HCT116 (cell line): ENCODE results near the gene NNT. TPM values are rescaled to one million over a fixed set of nuclear protein-coding genes. Genes with fewer than 3 reads are reported as not detected.

Experiments
- ATAC-seq: fragments of 200-7000 bp; cut with Tn5 transposase; 2 replicates; pipeline ENCODE4 v1.9.1; 2020; ENCODE audit warnings: mild to moderate bottlenecking, moderate library complexity
- Bru-seq: library from RNA; stranded (reverse); fragments of 400-500 nt; gene quantifications from one replicate; lab custom pipeline; 2021; lab: Mats Ljungman, UMichigan
- BruChase-seq, 2 experiments: library from RNA; stranded (reverse); fragments of 400-500 nt; gene quantifications; one replicate each; lab custom pipeline; 2021; lab: Mats Ljungman, UMichigan
- BruUV-seq: library from RNA; stranded (reverse); fragments of 400-500 nt; replicated peaks from 2 replicates; lab custom pipeline; 2021; lab: Mats Ljungman, UMichigan
- CTCF ChIA-PET: fragments of 300-600 bp; sonication (Branson Sonifier 250); formaldehyde crosslinking; loops from one replicate; lab custom pipeline; 2021; ENCODE audit warnings: antibody characterized with exemption; lab: Charles Lee
- POLR2A ChIA-PET: fragments of 300-600, 350-600 bp; sonication (Branson Sonifier 250); formaldehyde crosslinking; loops from one replicate; lab custom pipeline; 2021; ENCODE audit warnings: antibody characterized with exemption; lab: Charles Lee
- RAD21 ChIA-PET, 2 experiments: fragments of 300-600 bp; sonication (Branson Sonifier 250); formaldehyde crosslinking; loops; one replicate each; lab custom pipeline; 2023; ENCODE audit warnings: low total read pairs in 2 of 2; ENCODE audit not compliant: uncharacterized antibody in 2 of 2, unreplicated experiment in 2 of 2, low non-redundant PET in 1 of 2; lab: Charles Lee
- DNase-seq: peaks from one replicate; pipeline ENCODE4 v3.0.0-alpha.2; 2010; ENCODE audit warnings: low read depth, low spot score
- H2AFZ ChIP-seq: fragments of 200-600 bp; shearing (Covaris generic), sonication (generic); 2 replicates; pipeline ENCODE4 v1.6.1; 2017; ENCODE audit warnings: low read depth, mixed run types, mixed read lengths, antibody characterized with exemption, low read length; ENCODE audit not compliant: poor library complexity, severe bottlenecking
- H3K27ac ChIP-seq: 2 replicates; pipeline ENCODE4 v1.5.1; 2012; ENCODE audit warnings: low read depth, low read length
- H3K27me3 ChIP-seq: fragments of 200-600 bp; sonication (generic); 2 replicates; pipeline ENCODE4 v1.6.1; 2016; ENCODE audit warnings: mixed run types, low read length, mixed read lengths; ENCODE audit not compliant: insufficient read depth
- H3K36me3 ChIP-seq, 2 experiments: fragments of 200-500 bp in 1 of 2; fragments of 200-600 bp in 1 of 2; sonication (Bioruptor generic) in 1 of 2; sonication (generic) in 1 of 2; 2 replicates each; pipeline versions ENCODE4 v1.5.1 to v1.6.1; 2014 to 2016; ENCODE audit warnings: low read length in 2 of 2, inconsistent platforms in 1 of 2, mixed read lengths in 1 of 2, mixed run types in 1 of 2; ENCODE audit not compliant: insufficient read depth in 2 of 2, control insufficient read depth in 1 of 2
- H3K4me1 ChIP-seq, 2 experiments: fragments of 200-600 bp in 1 of 2; sonication (generic) in 1 of 2; 2 replicates each; pipeline versions ENCODE4 v1.5.1 to v1.6.1; 2012 to 2017; ENCODE audit warnings: low read length in 2 of 2, inconsistent platforms in 1 of 2, mild to moderate bottlenecking in 1 of 2, mixed read lengths in 1 of 2, mixed run types in 1 of 2, moderate library complexity in 1 of 2; ENCODE audit not compliant: insufficient read depth in 2 of 2, control insufficient read depth in 1 of 2
- H3K4me2 ChIP-seq: fragments of 200-600 bp; sonication (generic); 2 replicates; pipeline ENCODE4 v1.6.1; 2017; ENCODE audit warnings: mixed run types, low read length, mixed read lengths
- H3K4me3 ChIP-seq, 2 experiments: fragments of 200-600 bp in 1 of 2; sonication (generic) in 1 of 2; replicated peaks in 1 of 2; 2 replicates each; pipeline ENCODE4 v1.5.1; 2011 to 2016; ENCODE audit warnings: low read length in 2 of 2, control low read depth in 1 of 2, low read depth in 1 of 2, mild to moderate bottlenecking in 1 of 2, mixed read lengths in 1 of 2, mixed run types in 1 of 2
- H3K79me2 ChIP-seq: fragments of 200-600 bp; sonication (generic); 2 replicates; pipeline ENCODE4 v1.6.1; 2017; ENCODE audit warnings: mild to moderate bottlenecking, mixed run types, low read length, moderate library complexity, mixed read lengths; ENCODE audit not compliant: insufficient read depth
- H3K9ac ChIP-seq: fragments of 200-600 bp; sonication (generic); 2 replicates; pipeline ENCODE4 v1.6.1; 2016; ENCODE audit warnings: low read length, mixed read lengths
- H3K9me2 ChIP-seq: fragments of 200-600 bp; sonication (generic), shearing (Covaris generic); 2 replicates; pipeline ENCODE4 v1.6.1; 2017; ENCODE audit warnings: mixed run types, mild to moderate bottlenecking, moderate library complexity; ENCODE audit not compliant: insufficient read depth
- H3K9me3 ChIP-seq, 2 experiments: fragments of 200-500 bp in 1 of 2; fragments of 200-600 bp in 1 of 2; sonication (Bioruptor generic) in 1 of 2; sonication (generic) in 1 of 2; 2 replicates each; pipeline ENCODE4 v1.6.1; 2014 to 2017; ENCODE audit warnings: low read length in 2 of 2, mixed read lengths in 2 of 2, inconsistent platforms in 1 of 2, low read depth in 1 of 2, mild to moderate bottlenecking in 1 of 2, mixed run types in 1 of 2, moderate library complexity in 1 of 2; ENCODE audit not compliant: control insufficient read depth in 1 of 2, insufficient read depth in 1 of 2
- H4K20me1 ChIP-seq: fragments of 200-600 bp; sonication (generic), shearing (Covaris generic); 2 replicates; pipeline ENCODE4 v1.6.1; 2017; ENCODE audit warnings: mixed run types, mild to moderate bottlenecking, moderate library complexity; ENCODE audit not compliant: insufficient read depth
- CBX3 ChIP-seq: IDR thresholded peaks from 2 replicates; pipeline ENCODE4 v1.6.1; 2012; ENCODE audit warnings: low read depth
- ELF1 ChIP-seq: IDR thresholded peaks from 2 replicates; pipeline ENCODE4 v1.6.1; 2012; ENCODE audit warnings: low read depth, borderline replicate concordance
- EZH2phosphoT487 ChIP-seq: fragments of 200-600 bp; IDR thresholded peaks from 2 replicates; pipeline ENCODE4 v1.6.1; 2018; ENCODE audit warnings: antibody characterized with exemption, borderline replicate concordance
- POLR2AphosphoS5 ChIP-seq: IDR thresholded peaks from 2 replicates; pipeline ENCODE4 v1.6.1; 2011; ENCODE audit warnings: mild to moderate bottlenecking, low read depth, low read length, moderate library complexity
- SIN3A ChIP-seq: IDR thresholded peaks from 2 replicates; pipeline ENCODE4 v1.6.1; 2012; ENCODE audit warnings: low read depth
- SRF ChIP-seq: IDR thresholded peaks from 2 replicates; pipeline ENCODE4 v1.6.1; 2012; ENCODE audit warnings: low read depth
- YY1 ChIP-seq: IDR thresholded peaks from 2 replicates; pipeline ENCODE4 v1.6.1; 2011; ENCODE audit warnings: low read length, low read depth, moderate library complexity, mild to moderate bottlenecking; ENCODE audit not compliant: insufficient replicate concordance; ENCODE audit errors: extremely low read depth
- ZFX ChIP-seq: fragments of 450-650 bp; IDR thresholded peaks from 2 replicates; pipeline ENCODE4 v1.6.1; 2017
- intact Hi-C: fragments of 100-400 bp; cut with micrococcal nuclease; formaldehyde crosslinking; loops from 2 replicates; pipeline ENCODE4 v1.10.0; 2022
- long read RNA-seq: library from polyadenylated mRNA; unstranded; transcript quantifications from one replicate; pipeline ENCODE4 v2.0.0, GENCODE V29; 2021; ENCODE audit not compliant: unreplicated experiment
- polyA plus RNA-seq: library from polyadenylated mRNA; unstranded; fragments of >200 nt; gene quantifications from 2 replicates; pipeline ENCODE4 v1.2.1, GENCODE V29; 2012; ENCODE audit warnings: missing spikeins
- total RNA-seq: library from RNA; stranded (reverse); gene quantifications from one replicate; pipeline ENCODE4 v1.2.1, GENCODE V29; 2021; ENCODE audit not compliant: unreplicated experiment
- TF ChIP-seq, protein P1 (sequence below): IDR thresholded peaks from 2 replicates; pipeline ENCODE4 v1.6.1; 2011; ENCODE audit warnings: mild to moderate bottlenecking, low read length, moderate library complexity; ENCODE audit not compliant: insufficient replicate concordance; ENCODE audit errors: extremely low read depth

NNT gene
- 0.32 TPM for total RNA-seq
- polyA plus RNA-seq = not detected in 2 replicates
- Bru-seq, nascent RNA = percentile 7 among the genes with signal in this experiment
- BruChase-seq, experiment 1, labeled RNA remaining after a 6-hour chase = percentile 6 among the genes with signal in this experiment
- percentile 5 among the genes with signal in this experiment for BruChase-seq, experiment 2, labeled RNA remaining after a 2-hour chase
- long read RNA-seq = 0 reads

DNA sequence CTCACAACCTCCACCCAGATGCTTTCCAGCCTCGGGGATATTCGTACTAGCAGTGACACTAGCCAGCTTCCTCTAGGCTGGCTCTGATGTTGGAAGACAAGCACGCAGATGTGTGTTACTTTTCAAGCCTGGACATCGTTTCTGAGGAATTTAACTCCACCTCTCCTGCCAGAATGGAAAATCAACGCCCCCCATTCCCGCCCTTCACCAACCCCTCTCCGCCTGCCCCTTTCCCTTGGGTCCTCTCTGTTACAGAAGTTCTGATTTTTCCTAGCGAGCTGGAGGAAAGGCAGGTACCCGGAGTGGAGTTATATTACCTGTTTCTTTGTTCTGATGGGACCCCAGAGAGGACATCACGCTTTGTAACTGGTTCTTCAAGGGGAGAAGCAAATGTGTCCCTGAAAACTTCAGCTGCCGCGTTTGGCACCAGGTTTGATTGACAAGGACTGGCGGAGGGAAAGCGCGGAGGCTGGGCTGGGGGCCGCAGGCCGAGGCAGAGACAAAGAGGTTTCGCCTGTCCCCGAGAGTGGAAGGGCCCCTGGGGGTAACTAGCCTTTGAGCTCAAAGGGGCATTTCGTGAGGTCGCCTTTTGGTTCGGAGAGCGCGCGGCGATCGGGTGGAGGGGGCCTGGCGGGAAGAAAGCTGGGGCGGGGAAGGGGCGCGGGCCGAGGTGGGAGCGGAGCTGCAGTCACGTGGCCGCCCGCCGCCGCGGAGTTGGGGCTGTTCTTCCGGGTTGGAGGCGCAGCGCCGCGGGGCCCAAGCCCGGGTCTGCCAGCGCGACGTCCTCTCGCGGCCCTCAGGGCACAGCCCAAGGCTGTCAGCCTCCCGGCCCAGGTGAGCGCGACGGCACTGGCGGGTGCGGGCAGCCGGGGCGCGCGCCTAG lies at the start of gene NNT:
Gene NNT, plus strand, starts transcription at position 720 of the 883 bp plus-strand sequence. CDS start 6,016 bp downstream, outside the sequence.
- Histone ChIP-seq H3K9ac (no peak within 1 kb of the TSS), H3K9me2 (no peaks in the 10 kb centered on the region), H3K4me1 (no peaks in the 10 kb centered on the region), H2AFZ (no peak within 1 kb of the TSS), H3K27ac (no peak within 1 kb of the TSS), H3K4me2 (no peak within 1 kb of the TSS), H3K4me3 (no peak within 1 kb of the TSS), H3K79me2 (no peaks in the 10 kb centered on the region), H3K27me3 (no peaks in the 10 kb centered on the region), H3K36me3 (no peaks in the 10 kb centered on the region)
- CTCF ChIA-PET = no interaction called here
- RAD21 ChIA-PET = no interaction called here
- POLR2A ChIA-PET = no interaction called here
- no peak for ATAC-seq
- no peak for DNase-seq
- TF ChIP-seq SRF (no peak), CBX3 (no peak), ELF1 (no peak), YY1 (no peak), EZH2phosphoT487 (no peak), SIN3A (no peak), POLR2AphosphoS5 (no peak), ZFX (no peak)
- TF ChIP-seq, protein P1, sequence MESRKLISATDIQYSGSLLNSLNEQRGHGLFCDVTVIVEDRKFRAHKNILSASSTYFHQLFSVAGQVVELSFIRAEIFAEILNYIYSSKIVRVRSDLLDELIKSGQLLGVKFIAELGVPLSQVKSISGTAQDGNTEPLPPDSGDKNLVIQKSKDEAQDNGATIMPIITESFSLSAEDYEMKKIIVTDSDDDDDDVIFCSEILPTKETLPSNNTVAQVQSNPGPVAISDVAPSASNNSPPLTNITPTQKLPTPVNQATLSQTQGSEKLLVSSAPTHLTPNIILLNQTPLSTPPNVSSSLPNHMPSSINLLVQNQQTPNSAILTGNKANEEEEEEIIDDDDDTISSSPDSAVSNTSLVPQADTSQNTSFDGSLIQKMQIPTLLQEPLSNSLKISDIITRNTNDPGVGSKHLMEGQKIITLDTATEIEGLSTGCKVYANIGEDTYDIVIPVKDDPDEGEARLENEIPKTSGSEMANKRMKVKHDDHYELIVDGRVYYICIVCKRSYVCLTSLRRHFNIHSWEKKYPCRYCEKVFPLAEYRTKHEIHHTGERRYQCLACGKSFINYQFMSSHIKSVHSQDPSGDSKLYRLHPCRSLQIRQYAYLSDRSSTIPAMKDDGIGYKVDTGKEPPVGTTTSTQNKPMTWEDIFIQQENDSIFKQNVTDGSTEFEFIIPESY = no peak
- TF ChIP-seq, all 23 proteins: peak for 0
- intact Hi-C loops = no loop called here
- BruUV-seq = no TSS peak
- Histone ChIP-seq H3K9me3 (no peaks in the 10 kb centered on the region), H4K20me1 (no peaks in the 10 kb centered on the region)
